MG63 (cell line): ENCODE results near the gene RASAL3. TPM values are rescaled to one million over a fixed set of nuclear protein-coding genes. Genes with fewer than 3 reads are reported as not detected.
"Not testable (repeated sequence)": the region's sequence is repeated elsewhere in the genome, so short reads cannot be mapped to it uniquely, and the experiment has no call there.

Experiments
- DNase-seq: peaks from one replicate; pipeline ENCODE4 v3.0.0-alpha.2; 2020
- H3K27me3 ChIP-seq: fragments of 250-450 bp; sonication (Bioruptor Pico); 2 replicates; pipeline ENCODE4 v1.5.1; 2020; ENCODE audit warnings: mild to moderate bottlenecking, moderate library complexity
- H3K36me3 ChIP-seq: fragments of 250-450 bp; sonication (Bioruptor Pico); 2 replicates; pipeline ENCODE4 v1.5.1; 2020; ENCODE audit warnings: mild to moderate bottlenecking, moderate library complexity
- H3K4me3 ChIP-seq: fragments of 250-450 bp; sonication (Bioruptor Pico); 2 replicates; pipeline ENCODE4 v1.5.1; 2020; ENCODE audit warnings: mild to moderate bottlenecking, moderate library complexity
- H3K9me3 ChIP-seq: fragments of 250-450 bp; sonication (Bioruptor Pico); 2 replicates; pipeline ENCODE4 v1.5.1; 2020; ENCODE audit warnings: mild to moderate bottlenecking, moderate library complexity
- total RNA-seq: library from RNA; depleted of rRNA; stranded (reverse); fragments of >200 nt; shearing (Covaris generic); gene quantifications from 2 replicates; pipeline ENCODE4 v1.2.3, GENCODE V29; 2014; ENCODE audit warnings: low replicate concordance; rRNA removed

RASAL3 gene
- total RNA-seq, 1 experiment from 2014 or later: not detected

- DNase-seq: peak; percentile 100
- Histone ChIP-seq H3K36me3 (peaks cover 54% of the 10 kb centered on the region), H3K27me3 (no peaks in the 10 kb centered on the region), H3K9me3 (peaks cover 8% of the 10 kb centered on the region), H3K4me3 (peak within 1 kb of the TSS; percentile 90)
These were observed 45.5 kb downstream of the RASAL3 start, which contains the start of gene AKAP8L for GRCh38 chr19:15418579-15419412. TSS of gene AKAP8L (minus strand) at chr19:15418988. CDS start at chr19:15418923, 65 bp downstream.

GRCh38 chr19:15418231-15418578 lies 46.1 kb downstream of the RASAL3 start:
- Histone ChIP-seq H3K27me3 (no peaks in the 10 kb centered on the region), H3K9me3 (peaks cover 2% of the 10 kb centered on the region), H3K4me3 (peak overlapping the region; percentile 90), H3K36me3 (peaks cover 53% of the 10 kb centered on the region)
- peak; percentile 56 for DNase-seq

GRCh38 chr19:15417699-15418098 lies 46.6 kb downstream of the RASAL3 start:
- Histone ChIP-seq H3K36me3 (peaks cover 51% of the 10 kb centered on the region), H3K9me3 (no peaks in the 10 kb centered on the region), H3K4me3 (peak overlapping the region; percentile 90), H3K27me3 (no peaks in the 10 kb centered on the region)
- DNase-seq: peak; percentile 64

GRCh38 chr19:15412832-15413231 lies 51.5 kb downstream of the RASAL3 start:
- no peak for DNase-seq
- Histone ChIP-seq H3K4me3 (no peak overlapping the region), H3K9me3 (no peaks in the 10 kb centered on the region), H3K36me3 (peaks cover 83% of the 10 kb centered on the region), H3K27me3 (no peaks in the 10 kb centered on the region)

GRCh38 chr19:15411351-15411750 lies 53.0 kb downstream of the RASAL3 start:
- peaks cover 77% of the 10 kb centered on the region for H3K36me3 ChIP-seq
- DNase-seq, H3K4me3 ChIP-seq, H3K9me3 ChIP-seq, H3K27me3 ChIP-seq: not testable (repeated sequence)

- Histone ChIP-seq H3K27me3 (no peaks in the 10 kb centered on the region), H3K4me3 (no peak overlapping the region), H3K36me3 (peaks cover 81% of the 10 kb centered on the region), H3K9me3 (no peaks in the 10 kb centered on the region)
- no peak for DNase-seq
These were observed 59.5 kb downstream of the RASAL3 start for GRCh38 chr19:15404780-15405211.

- no peaks in the 10 kb centered on the region for H3K9me3 ChIP-seq
- peaks cover 81% of the 10 kb centered on the region for H3K36me3 ChIP-seq
- no peaks in the 10 kb centered on the region for H3K27me3 ChIP-seq
- no peak overlapping the region for H3K4me3 ChIP-seq
- no peak for DNase-seq
These were observed 60.1 kb downstream of the RASAL3 start for GRCh38 chr19:15404097-15404779.

GRCh38 chr19:15403151-15403531 lies 61.2 kb downstream of the RASAL3 start:
- DNase-seq: no peak
- Histone ChIP-seq H3K36me3 (peaks cover 86% of the 10 kb centered on the region), H3K27me3 (no peaks in the 10 kb centered on the region), H3K9me3 (no peaks in the 10 kb centered on the region), H3K4me3 (no peak overlapping the region)

GRCh38 chr19:15402411-15403150 lies 61.8 kb downstream of the RASAL3 start:
- DNase-seq: no peak
- Histone ChIP-seq H3K27me3 (no peaks in the 10 kb centered on the region), H3K9me3 (no peaks in the 10 kb centered on the region), H3K36me3 (peaks cover 87% of the 10 kb centered on the region), H3K4me3 (no peak overlapping the region)

Other genes starting within 250 kb of the RASAL3 start
- not detected in 2 replicates for gene EPHX3, start 232.1 kb downstream of the RASAL3 start, total RNA-seq
- gene BRD4, start 132.0 kb downstream of the RASAL3 start, total RNA-seq: 9.3 and 16.0 TPM in 2 replicates
- gene AKAP8, start 84.8 kb downstream of the RASAL3 start, total RNA-seq: 29.6 and 30.2 TPM in 2 replicates
- 83.8 and 108 TPM in 2 replicates for gene AKAP8L, start 45.6 kb downstream of the RASAL3 start, total RNA-seq
- 18.0 and 24.3 TPM in 2 replicates for gene WIZ, start 14.6 kb downstream of the RASAL3 start, total RNA-seq
- gene PGLYRP2, start 15.0 kb upstream of the RASAL3 start, total RNA-seq: not detected in 2 replicates
- gene CYP4F22, start 44.0 kb upstream of the RASAL3 start, total RNA-seq: 0.23 TPM in 1 of 2 replicates, not detected in the other
- not detected in 2 replicates for gene CYP4F8, start 150.7 kb upstream of the RASAL3 start, total RNA-seq
- not detected in 2 replicates for gene CYP4F3, start 176.4 kb upstream of the RASAL3 start, total RNA-seq
- gene CYP4F12, start 208.5 kb upstream of the RASAL3 start, total RNA-seq: not detected in 2 replicates